HCT116 (cell line): ENCODE data around the gene NPR3. TPM values are rescaled to one million over a fixed set of nuclear protein-coding genes. Genes with fewer than 3 reads are reported as not detected.

Experiments used
- total RNA-seq: library from RNA; stranded (reverse); gene quantifications from one replicate; pipeline ENCODE4 v1.2.1, GENCODE V29; 2021; ENCODE audit not compliant: unreplicated experiment

NPR3 gene
- total RNA-seq, 1 experiment from 2014 or later, result 0.39 TPM

Other genes with a start within 250 kb of the NPR3 start
- gene SUB1, start 125.8 kb upstream of the NPR3 start, total RNA-seq, result 216 TPM